ENCODE results near the gene C15orf39.
"Not testable (repeated sequence)": the region's sequence is repeated elsewhere in the genome, so short reads cannot be mapped to it uniquely, and the experiment has no call there.

The C15orf39 gene

GRCh38 chr15:75251343-75251742 is 49.7 kb downstream of the C15orf39 start:
- intact Hi-C loops (cut with DNase I); DNase-seq: not testable (repeated sequence)

DNA sequence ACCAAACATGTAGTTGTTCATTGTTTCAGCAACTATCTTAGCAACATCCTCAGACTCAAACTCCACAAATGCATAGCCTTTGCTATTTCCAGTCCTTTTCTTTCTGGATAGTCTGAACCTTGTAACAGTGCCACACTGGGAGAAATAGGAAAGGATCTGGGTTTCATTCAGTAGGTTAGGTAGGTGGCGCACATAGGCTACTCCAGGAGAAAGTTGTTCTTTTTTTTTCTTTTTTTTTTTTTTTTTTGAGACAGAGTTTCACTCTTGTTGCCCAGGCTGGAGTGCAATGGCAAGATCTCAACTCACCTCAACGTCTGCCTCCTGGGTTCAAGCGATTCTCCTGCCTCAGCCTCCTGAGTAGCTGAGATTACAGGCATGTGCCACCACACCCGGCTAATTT is 50.6 kb downstream of the C15orf39 start:
- intact Hi-C loops (cut with DNase I), result not testable (repeated sequence)
- peak in 1 of 10 donors; percentile 12 for DNase-seq

DNA sequence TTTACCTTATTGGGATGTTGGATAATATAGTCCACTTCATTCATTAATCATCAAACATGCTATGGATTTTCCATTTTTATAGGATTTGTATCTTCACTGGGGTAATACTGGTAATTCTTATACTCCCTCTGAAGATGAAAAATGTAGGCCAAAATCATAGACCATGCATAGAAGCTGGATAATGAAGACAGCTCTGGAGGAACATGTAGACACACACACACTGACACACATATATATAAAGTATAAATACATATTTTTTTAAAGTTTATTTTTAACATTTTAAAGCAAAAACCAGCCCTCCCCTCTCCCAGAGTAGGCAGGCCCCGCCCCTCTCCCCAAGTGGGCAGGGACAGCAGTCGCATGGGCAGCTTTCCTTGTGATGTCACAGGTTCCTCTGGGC is 56.4 kb downstream of the C15orf39 start, which contains the start of gene GOLGA6C:
TSS of gene GOLGA6C (plus strand) at position 301 of the 400 bp plus-strand sequence. CDS start 265 bp downstream, outside the sequence.
- DNase-seq; intact Hi-C loops (cut with DNase I): not testable (repeated sequence)

GRCh38 chr15:75258620-75259343 is 57.1 kb downstream of the C15orf39 start:
- DNase-seq, result peak in 1 of 10 donors; percentile 54
- intact Hi-C loops (cut with DNase I), result not testable (repeated sequence)

GRCh38 chr15:75259873-75260272 is 58.2 kb downstream of the C15orf39 start:
- DNase-seq; intact Hi-C loops (cut with DNase I): not testable (repeated sequence)
